Fibroblast of villous mesenchyme (primary cell): ENCODE data around the gene OR1L1. TPM values are rescaled to one million over a fixed set of nuclear protein-coding genes. Genes with fewer than 3 reads are reported as not detected.

ENCODE experiments used
- DNase-seq: peaks from one replicate; pipeline ENCODE4 v3.0.0-alpha.2; 2010; ENCODE audit warnings: low read depth
- H3K4me3 ChIP-seq: 2 replicates; pipeline ENCODE4 v1.5.1; 2011; ENCODE audit warnings: low read depth, mild to moderate bottlenecking, low read length
- CTCF ChIP-seq: IDR thresholded peaks from 2 replicates; pipeline ENCODE4 v1.5.1; 2012; ENCODE audit warnings: low read depth, mild to moderate bottlenecking, low read length; ENCODE audit not compliant: insufficient read depth
- total RNA-seq: library from RNA; depleted of rRNA; stranded (reverse); fragments of >200 nt; gene quantifications from 2 replicates; pipeline ENCODE4 v1.2.3, GENCODE V29; 2012

The OR1L1 gene
- total RNA-seq, 1 donor, result not detected

- no peak for DNase-seq
- no peak for TF ChIP-seq CTCF
- no peak overlapping the region for H3K4me3 ChIP-seq
These were observed 23.3 kb downstream of the OR1L1 start for GRCh38 chr9:122684851-122685250.

GRCh38 chr9:122695696-122696095 is 34.2 kb downstream of the OR1L1 start:
- DNase-seq, result no peak
- no peak overlapping the region for H3K4me3 ChIP-seq
- no peak for TF ChIP-seq CTCF

Other genes with a start within 250 kb of the OR1L1 start
- not detected in 2 replicates for gene OR1J1, start 183.8 kb upstream of the OR1L1 start, total RNA-seq
- 0.32 and 0.43 TPM in 2 replicates for gene OR1J2, start 150.9 kb upstream of the OR1L1 start, total RNA-seq
- not detected in 2 replicates for gene OR1J4, start 142.6 kb upstream of the OR1L1 start, total RNA-seq
- gene OR1N1, start 134.4 kb upstream of the OR1L1 start, total RNA-seq, result not detected in 2 replicates
- not detected in 2 replicates for gene OR1N2, start 108.6 kb upstream of the OR1L1 start, total RNA-seq
- not detected in 2 replicates for gene OR1L8, start 78.3 kb upstream of the OR1L1 start, total RNA-seq
- gene OR1Q1, start 47.0 kb upstream of the OR1L1 start, total RNA-seq, result not detected in 2 replicates
- not detected in 2 replicates for gene OR1B1, start 4.1 kb upstream of the OR1L1 start, total RNA-seq
- not detected in 2 replicates for gene OR1L3, start 13.4 kb downstream of the OR1L1 start, total RNA-seq
- not detected in 2 replicates for gene OR1L4, start 62.3 kb downstream of the OR1L1 start, total RNA-seq
- gene OR1L6, start 80.6 kb downstream of the OR1L1 start, total RNA-seq, result not detected in 2 replicates
- not detected in 2 replicates for gene OR5C1, start 127.2 kb downstream of the OR1L1 start, total RNA-seq
- gene OR1K1, start 138.4 kb downstream of the OR1L1 start, total RNA-seq, result not detected in 2 replicates
- gene PDCL, start 166.9 kb downstream of the OR1L1 start, total RNA-seq, result 31.6 and 43.6 TPM in 2 replicates
- 52.8 and 67.8 TPM in 2 replicates for gene RC3H2, start 243.6 kb downstream of the OR1L1 start, total RNA-seq